GM06990 (cell line): ENCODE data around the gene NTRK3.

Source experiments
- DNase-seq: peaks from one replicate; pipeline ENCODE4 v3.0.0-alpha.2; 2011; ENCODE audit not compliant: insufficient read length; ENCODE audit errors: extremely low read depth
- H3K27me3 ChIP-seq: replicated peaks from 2 replicates; pipeline ENCODE4 v1.6.0; 2011; ENCODE audit warnings: low read length; ENCODE audit not compliant: control insufficient read depth, insufficient read depth
- H3K36me3 ChIP-seq: 2 replicates; pipeline ENCODE4 v1.5.1; 2011; ENCODE audit warnings: low read length; ENCODE audit not compliant: control insufficient read depth, insufficient read depth
- H3K4me3 ChIP-seq: replicated peaks from 2 replicates; pipeline ENCODE4 v1.5.1; 2011; ENCODE audit warnings: low read depth, mild to moderate bottlenecking, control low read depth, low read length
- TF ChIP-seq, protein P1 (sequence below): IDR thresholded peaks from 2 replicates; pipeline ENCODE4 v1.5.1; 2011; ENCODE audit warnings: low read length, control low read depth, mild to moderate bottlenecking, inconsistent platforms; ENCODE audit not compliant: insufficient read depth, poor library complexity, severe bottlenecking

The NTRK3 gene

DNA sequence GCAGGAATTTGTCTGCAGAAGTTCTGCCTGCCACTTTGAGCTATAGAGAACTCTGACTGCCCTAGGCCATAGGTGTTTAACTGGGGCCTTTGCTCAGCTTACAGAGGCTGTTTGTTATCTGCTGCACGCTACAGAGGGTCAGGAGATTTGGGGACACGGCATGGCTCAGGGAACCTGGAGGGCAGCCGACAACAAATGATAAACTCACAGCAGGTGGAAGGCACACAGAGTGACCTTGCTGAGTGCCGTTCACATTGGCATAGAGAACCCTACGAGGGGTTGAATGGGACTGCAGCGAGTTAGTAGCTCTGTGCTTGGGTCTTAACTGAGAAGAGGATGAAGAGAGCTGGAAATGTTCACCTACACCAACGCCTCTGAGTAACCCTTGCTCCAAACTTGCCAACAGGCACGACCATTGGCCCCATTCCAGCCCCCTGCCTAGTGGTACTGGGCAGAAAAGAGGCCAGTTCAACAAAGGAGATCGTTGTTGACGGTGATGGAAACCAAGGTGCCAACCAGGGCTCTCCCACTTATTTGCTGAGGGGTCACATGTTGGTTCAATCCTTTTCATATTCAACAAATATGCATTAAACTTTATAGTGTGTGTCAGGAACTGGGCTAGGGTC is 301.1 kb downstream of the NTRK3 start:
- Histone ChIP-seq H3K36me3 (no peaks in the 10 kb centered on the region), H3K27me3 (no peaks in the 10 kb centered on the region), H3K4me3 (no peak overlapping the region)
- TF ChIP-seq, protein P1, sequence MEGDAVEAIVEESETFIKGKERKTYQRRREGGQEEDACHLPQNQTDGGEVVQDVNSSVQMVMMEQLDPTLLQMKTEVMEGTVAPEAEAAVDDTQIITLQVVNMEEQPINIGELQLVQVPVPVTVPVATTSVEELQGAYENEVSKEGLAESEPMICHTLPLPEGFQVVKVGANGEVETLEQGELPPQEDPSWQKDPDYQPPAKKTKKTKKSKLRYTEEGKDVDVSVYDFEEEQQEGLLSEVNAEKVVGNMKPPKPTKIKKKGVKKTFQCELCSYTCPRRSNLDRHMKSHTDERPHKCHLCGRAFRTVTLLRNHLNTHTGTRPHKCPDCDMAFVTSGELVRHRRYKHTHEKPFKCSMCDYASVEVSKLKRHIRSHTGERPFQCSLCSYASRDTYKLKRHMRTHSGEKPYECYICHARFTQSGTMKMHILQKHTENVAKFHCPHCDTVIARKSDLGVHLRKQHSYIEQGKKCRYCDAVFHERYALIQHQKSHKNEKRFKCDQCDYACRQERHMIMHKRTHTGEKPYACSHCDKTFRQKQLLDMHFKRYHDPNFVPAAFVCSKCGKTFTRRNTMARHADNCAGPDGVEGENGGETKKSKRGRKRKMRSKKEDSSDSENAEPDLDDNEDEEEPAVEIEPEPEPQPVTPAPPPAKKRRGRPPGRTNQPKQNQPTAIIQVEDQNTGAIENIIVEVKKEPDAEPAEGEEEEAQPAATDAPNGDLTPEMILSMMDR, result no peak
- DNase-seq, result no peak

GRCh38 chr15:87954793-87955192 is 301.7 kb downstream of the NTRK3 start:
- no peak for DNase-seq

DNA sequence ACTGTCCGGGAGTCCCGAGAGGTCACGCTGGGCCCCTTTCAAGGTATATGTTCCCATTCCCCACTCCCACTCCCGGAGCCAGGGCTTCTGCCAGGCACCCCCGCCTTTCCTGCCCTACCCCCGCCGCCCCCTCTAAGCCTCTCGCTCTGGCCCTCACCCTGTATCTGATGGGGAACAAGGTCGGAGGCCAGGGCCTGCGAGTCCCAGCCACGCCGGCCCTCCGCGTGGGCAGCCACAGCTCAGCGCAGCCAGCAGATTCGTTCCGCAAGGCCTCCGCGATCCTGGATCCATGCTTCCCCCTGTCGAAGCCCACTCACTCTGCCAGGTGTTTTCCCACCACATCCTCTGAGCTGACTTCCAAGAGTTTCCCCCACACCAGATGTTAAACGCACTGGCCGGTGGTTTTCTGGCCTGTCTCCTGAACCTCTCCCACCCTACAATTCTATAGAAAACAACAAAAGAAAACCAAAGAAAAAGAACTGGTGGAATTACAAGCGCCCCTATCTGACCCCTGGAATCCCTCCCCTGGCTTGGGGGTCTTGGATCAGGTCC is 303.7 kb downstream of the NTRK3 start:
- no peaks in the 10 kb centered on the region for H3K36me3 ChIP-seq
- DNase-seq, result no peak
- no peak overlapping the region for H3K4me3 ChIP-seq
- TF ChIP-seq, protein P1, result no peak
- no peaks in the 10 kb centered on the region for H3K27me3 ChIP-seq

More at GRCh38 chr15:87954793-87955192, 301.7 kb downstream of the NTRK3 start:
- no peak overlapping the region for H3K4me3 ChIP-seq
- TF ChIP-seq, protein P1, result no peak
- H3K27me3 ChIP-seq, result no peaks in the 10 kb centered on the region
- no peaks in the 10 kb centered on the region for H3K36me3 ChIP-seq

DNA sequence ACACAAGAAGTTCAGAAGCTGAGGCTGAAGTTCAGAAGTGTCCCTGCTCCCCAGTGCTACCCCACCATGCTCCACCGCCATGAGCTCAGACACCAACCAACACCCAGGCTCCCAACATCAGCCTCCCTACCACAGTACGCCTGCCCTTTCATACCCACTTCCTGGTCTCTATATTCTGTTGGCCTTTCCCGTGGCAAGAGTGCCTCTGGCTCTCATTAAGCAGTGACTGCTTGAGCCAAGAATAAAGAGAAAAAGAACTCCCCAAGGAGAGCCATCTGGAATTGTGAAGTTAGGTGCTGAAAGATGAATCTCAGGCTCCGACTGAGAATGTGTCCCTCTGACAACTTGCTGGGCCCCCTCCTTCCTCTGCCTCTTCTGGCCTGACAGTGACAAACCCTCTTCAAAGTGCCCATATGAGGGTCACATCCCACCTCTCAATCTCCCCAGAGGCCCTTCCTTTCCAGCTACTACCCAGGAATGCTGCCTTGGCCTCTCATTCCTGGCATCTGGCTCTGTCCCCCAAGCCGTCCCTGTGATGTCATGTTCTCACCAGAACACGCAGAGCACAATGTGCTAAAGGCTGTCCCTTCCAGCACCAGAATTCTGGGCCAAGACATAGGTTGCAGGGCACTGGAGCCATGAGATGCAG is 306.8 kb downstream of the NTRK3 start:
- no peaks in the 10 kb centered on the region for H3K36me3 ChIP-seq
- no peak for DNase-seq
- H3K4me3 ChIP-seq, result no peak overlapping the region
- H3K27me3 ChIP-seq, result no peaks in the 10 kb centered on the region
- TF ChIP-seq, protein P1, result no peak

DNA sequence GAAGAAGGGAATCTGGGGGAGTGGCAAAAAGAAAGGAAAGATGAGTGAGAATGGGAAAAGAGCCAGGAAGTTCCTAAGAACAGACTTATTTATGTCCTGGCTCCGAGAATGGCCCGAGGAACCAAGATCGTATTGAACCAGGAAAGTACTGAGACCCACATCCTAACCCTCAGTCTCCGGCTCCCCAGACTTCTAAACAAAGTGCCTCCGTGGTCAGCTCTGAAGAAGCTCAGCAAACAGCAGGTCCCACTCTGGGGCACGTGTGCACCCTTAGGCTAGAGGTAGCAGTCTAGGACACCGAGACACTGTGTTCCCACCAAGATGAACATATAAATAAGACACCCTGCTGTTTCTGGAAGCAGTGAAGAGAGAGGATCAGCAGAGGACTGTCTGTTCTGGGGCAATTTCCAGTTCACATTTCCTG is 307.4 kb downstream of the NTRK3 start:
- Histone ChIP-seq H3K27me3 (no peaks in the 10 kb centered on the region), H3K4me3 (no peak overlapping the region), H3K36me3 (no peaks in the 10 kb centered on the region)
- TF ChIP-seq, protein P1, result no peak
- DNase-seq, result no peak
